ENCODE results near the gene TMEM86A. TPM values are rescaled to one million over a fixed set of nuclear protein-coding genes. Genes with fewer than 3 reads are reported as not detected.

Gene TMEM86A
- total and polyA plus RNA-seq, 7 donors: 0.76 to 3.9 (median 2.4) TPM

DNA sequence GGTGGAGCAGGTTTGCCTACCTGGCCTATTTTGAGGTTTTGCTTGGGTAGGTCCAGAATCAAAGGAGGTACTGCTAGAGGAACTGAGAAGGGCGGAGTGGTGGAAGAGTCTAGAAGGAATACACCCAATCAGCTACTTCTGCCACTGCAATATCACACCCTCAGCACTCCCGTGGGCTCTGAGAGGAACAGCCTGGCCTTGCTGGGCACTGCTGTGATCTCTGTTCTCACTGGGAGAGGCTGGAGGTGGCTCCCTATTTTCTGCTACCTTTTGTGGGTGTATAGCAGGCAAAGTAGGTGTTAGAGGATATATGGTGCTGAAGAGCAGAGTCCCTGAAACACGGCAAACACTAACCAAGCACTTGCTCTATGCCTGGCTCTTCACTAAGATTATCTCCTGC, 52.4 kb downstream of the TMEM86A start:
- ATAC-seq (no peak), DNase-seq (no peak)
- H3K4me1 ChIP-seq: no peaks in the 10 kb centered on the region
- peaks cover 0 to 3% (median 2%) of the 10 kb centered on the region in 3 donors for H3K27me3 ChIP-seq (ENCODE audit: insufficient read depth in 3 of 3, low read length in 2 of 3)
- no peaks in the 10 kb centered on the region for H3K9me3 ChIP-seq
- intact Hi-C loops (cut with DNase I): no loop called here
- TF ChIP-seq, protein P1, sequence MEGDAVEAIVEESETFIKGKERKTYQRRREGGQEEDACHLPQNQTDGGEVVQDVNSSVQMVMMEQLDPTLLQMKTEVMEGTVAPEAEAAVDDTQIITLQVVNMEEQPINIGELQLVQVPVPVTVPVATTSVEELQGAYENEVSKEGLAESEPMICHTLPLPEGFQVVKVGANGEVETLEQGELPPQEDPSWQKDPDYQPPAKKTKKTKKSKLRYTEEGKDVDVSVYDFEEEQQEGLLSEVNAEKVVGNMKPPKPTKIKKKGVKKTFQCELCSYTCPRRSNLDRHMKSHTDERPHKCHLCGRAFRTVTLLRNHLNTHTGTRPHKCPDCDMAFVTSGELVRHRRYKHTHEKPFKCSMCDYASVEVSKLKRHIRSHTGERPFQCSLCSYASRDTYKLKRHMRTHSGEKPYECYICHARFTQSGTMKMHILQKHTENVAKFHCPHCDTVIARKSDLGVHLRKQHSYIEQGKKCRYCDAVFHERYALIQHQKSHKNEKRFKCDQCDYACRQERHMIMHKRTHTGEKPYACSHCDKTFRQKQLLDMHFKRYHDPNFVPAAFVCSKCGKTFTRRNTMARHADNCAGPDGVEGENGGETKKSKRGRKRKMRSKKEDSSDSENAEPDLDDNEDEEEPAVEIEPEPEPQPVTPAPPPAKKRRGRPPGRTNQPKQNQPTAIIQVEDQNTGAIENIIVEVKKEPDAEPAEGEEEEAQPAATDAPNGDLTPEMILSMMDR (IDR thresholded peaks at IDR 0.05): no peak
- H3K27ac ChIP-seq: no peak overlapping the region
- 68 to 75% (median 75%) methylated on average over 3 of the region's 3 CpGs for WGBS, 3 donors
- H3K36me3 ChIP-seq (ENCODE audit: insufficient read depth in 1 of 2, low read depth in 1 of 2): no peaks in the 10 kb centered on the region
- H3K4me3 ChIP-seq: no peak overlapping the region

DNA sequence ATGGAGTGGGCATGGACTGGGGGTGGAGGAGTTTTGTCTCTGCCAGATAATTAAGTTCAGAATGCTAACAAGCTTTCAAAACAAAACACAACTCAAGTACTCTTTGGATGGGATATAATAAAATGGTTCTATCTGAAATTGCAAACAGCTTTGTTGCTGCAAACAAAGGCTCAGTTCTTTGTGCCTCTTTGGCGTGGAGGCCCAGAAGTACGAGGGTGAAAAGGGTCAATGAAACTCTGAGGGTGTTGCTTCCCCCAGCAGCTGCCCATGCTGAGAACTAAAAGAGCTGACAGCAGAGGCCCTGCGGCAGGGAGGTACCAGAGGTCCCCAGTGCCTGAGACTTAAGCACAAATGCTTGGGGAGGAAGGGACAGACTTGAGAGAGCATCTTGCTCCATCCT, 53.9 kb downstream of the TMEM86A start:
- intact Hi-C loops (cut with DNase I): no loop called here
- Histone ChIP-seq H3K27me3 (ENCODE audit: insufficient read depth in 3 of 3, low read length in 2 of 3) (peaks cover 0 to 3% (median 2%) of the 10 kb centered on the region in 3 donors), H3K4me1 (no peaks in the 10 kb centered on the region), H3K4me3 (no peak overlapping the region), H3K36me3 (ENCODE audit: insufficient read depth in 1 of 2, low read depth in 1 of 2) (no peaks in the 10 kb centered on the region), H3K27ac (no peak overlapping the region), H3K9me3 (no peaks in the 10 kb centered on the region)
- TF ChIP-seq, protein P1 (IDR thresholded peaks at IDR 0.05): no peak
- no peak for ATAC-seq
- WGBS, 3 donors: 32 to 55% (median 37%) methylated on average over 3 of the region's 3 CpGs
- no peak for DNase-seq

DNA sequence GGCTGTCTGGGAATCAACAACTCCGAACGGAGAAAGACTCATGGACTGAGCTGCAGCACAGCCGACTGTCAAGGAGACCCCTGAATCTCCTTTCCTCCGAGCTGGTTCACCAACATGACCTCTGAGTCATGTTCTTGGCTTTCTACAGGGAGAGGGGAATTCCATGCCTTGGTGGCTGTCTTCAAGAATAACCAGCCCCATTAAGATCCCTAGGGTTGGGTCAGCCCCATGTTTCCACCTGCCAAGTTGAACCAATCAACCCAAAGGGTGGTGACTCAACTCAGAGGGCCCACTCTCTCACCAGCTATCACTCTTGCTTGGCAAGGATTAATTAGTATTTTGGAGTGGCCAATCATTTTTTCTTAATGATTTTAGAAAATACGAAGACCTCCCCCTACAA, 55.7 kb downstream of the TMEM86A start:
- TF ChIP-seq, protein P1 (IDR thresholded peaks at IDR 0.05): no peak
- WGBS, 3 donors: 49 to 83% (median 52%) methylated on average over 5 of the region's 5 CpGs

More for the DNA sequence above, 55.7 kb downstream of the TMEM86A start:
- H3K9me3 ChIP-seq: no peaks in the 10 kb centered on the region
- H3K27me3 ChIP-seq (ENCODE audit: insufficient read depth in 3 of 3, low read length in 2 of 3): peaks cover 0 to 3% (median 2%) of the 10 kb centered on the region in 3 donors
- no peak for DNase-seq
- no peak overlapping the region for H3K4me3 ChIP-seq
- H3K4me1 ChIP-seq: no peaks in the 10 kb centered on the region
- intact Hi-C loops (cut with DNase I): no loop called here
- no peaks in the 10 kb centered on the region for H3K36me3 ChIP-seq (ENCODE audit: insufficient read depth in 1 of 2, low read depth in 1 of 2)
- ATAC-seq: no peak
- no peak overlapping the region for H3K27ac ChIP-seq

Other genes with a start within 250 kb of the TMEM86A start
- not detected for gene LDHAL6A, start 242.9 kb upstream of the TMEM86A start, total RNA-seq
- gene LDHAL6A, start 242.9 kb upstream of the TMEM86A start, polyA plus RNA-seq: under 1 TPM in 1 of 3 donors, not detected in 2; 0.03 TPM
- 100 to 1,000 TPM in 1 of 4 donors, 10 to 100 TPM in 3; 66.5 to 105 (median 76.6) TPM for gene TSG101, start 171.8 kb upstream of the TMEM86A start, total RNA-seq
- 100 to 1,000 TPM in 2 of 3 donors, 10 to 100 TPM in 1; 53.2 to 143 (median 124) TPM for gene TSG101, start 171.8 kb upstream of the TMEM86A start, polyA plus RNA-seq
- gene UEVLD, start 110.0 kb upstream of the TMEM86A start, total RNA-seq: 10 to 100 TPM in 3 of 4 donors, 1 to 10 TPM in 1; 9.9 to 19.0 (median 14.2) TPM
- 10 to 100 TPM in 1 of 3 donors, 1 to 10 TPM in 2; 9.4 to 38.6 (median 9.6) TPM for gene UEVLD, start 110.0 kb upstream of the TMEM86A start, polyA plus RNA-seq
- 1 to 10 TPM; 3.1 to 7.2 (median 5.7) TPM for gene MISFA, start 99.0 kb upstream of the TMEM86A start, total RNA-seq
- gene MISFA, start 99.0 kb upstream of the TMEM86A start, polyA plus RNA-seq: 1 to 10 TPM; 1.4 to 6.1 (median 5.8) TPM
- gene SPTY2D1, start 64.4 kb upstream of the TMEM86A start, total RNA-seq: 10 to 100 TPM; 13.7 to 16.8 (median 15.1) TPM
- gene SPTY2D1, start 64.4 kb upstream of the TMEM86A start, polyA plus RNA-seq: 10 to 100 TPM in 1 of 3 donors, 1 to 10 TPM in 2; 4.8 to 17.8 (median 7.3) TPM
- under 1 TPM; 0.08 to 0.54 (median 0.46) TPM for gene IGSF22, start 27.4 kb downstream of the TMEM86A start, total RNA-seq
- gene IGSF22, start 27.4 kb downstream of the TMEM86A start, polyA plus RNA-seq: under 1 TPM; 0.03 to 0.87 (median 0.53) TPM
- 1 to 10 TPM in 1 of 4 donors, under 1 TPM in 3; 0.22 to 1.4 (median 0.71) TPM for gene PTPN5, start 93.0 kb downstream of the TMEM86A start, total RNA-seq
- under 1 TPM; 0.47 to 0.61 (median 0.47) TPM for gene PTPN5, start 93.0 kb downstream of the TMEM86A start, polyA plus RNA-seq
- gene MRGPRX1, start 240.6 kb downstream of the TMEM86A start, total RNA-seq: not detected
- not detected for gene MRGPRX1, start 240.6 kb downstream of the TMEM86A start, polyA plus RNA-seq

Measured in psoas muscle (tissue), 8 donors.